Stimulated activated CD8-positive, alpha-beta memory T cell treated with anti-CD3 and anti-CD28 coated beads, Interleukin-2, amount 100 ng/mL, for 1 hour (primary cell): ENCODE results near the gene SENP5.

Experiments used
- DNase-seq, 2 donors: peaks; one replicate each; pipeline ENCODE4 v3.0.0-alpha.2; 2020; ENCODE audit warnings: low read depth in 2 of 2

The SENP5 gene

DNA sequence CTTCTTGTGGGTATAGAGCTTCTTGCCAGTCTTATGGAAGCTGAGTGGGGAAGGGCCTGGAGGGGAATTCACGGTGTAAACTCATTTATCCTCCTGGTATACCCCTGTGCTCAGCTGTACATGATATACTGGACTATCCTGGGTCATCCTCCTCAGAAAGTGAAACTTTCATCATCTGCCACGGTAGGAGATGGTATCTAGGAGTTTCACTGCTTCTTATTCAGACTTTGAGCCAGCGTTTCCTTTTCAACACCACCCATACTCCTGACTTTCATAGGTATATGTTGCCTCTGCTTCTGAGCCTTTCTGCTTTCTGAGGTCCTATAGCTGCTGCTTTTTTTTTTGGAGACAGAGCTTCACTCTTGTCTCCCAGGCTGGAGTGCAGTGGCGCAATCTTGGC is 15.6 kb downstream of the SENP5 start:
- DNase-seq: no peak

DNA sequence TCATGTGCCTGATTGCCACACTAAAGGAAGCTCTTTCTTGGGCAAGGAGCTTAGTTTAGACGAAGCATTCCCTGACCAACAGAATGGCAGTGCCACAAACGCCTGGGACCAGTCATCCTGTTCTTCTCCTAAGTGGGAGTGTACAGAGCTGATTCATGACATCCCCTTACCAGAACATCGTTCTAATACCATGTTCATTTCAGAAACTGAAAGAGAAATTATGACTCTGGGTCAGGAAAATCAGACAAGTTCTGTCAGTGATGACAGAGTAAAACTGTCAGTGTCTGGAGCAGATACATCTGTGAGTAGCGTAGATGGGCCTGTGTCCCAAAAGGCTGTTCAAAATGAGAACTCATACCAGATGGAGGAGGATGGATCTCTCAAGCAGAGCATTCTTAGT is 18.4 kb downstream of the SENP5 start:
- DNase-seq: no peak

DNA sequence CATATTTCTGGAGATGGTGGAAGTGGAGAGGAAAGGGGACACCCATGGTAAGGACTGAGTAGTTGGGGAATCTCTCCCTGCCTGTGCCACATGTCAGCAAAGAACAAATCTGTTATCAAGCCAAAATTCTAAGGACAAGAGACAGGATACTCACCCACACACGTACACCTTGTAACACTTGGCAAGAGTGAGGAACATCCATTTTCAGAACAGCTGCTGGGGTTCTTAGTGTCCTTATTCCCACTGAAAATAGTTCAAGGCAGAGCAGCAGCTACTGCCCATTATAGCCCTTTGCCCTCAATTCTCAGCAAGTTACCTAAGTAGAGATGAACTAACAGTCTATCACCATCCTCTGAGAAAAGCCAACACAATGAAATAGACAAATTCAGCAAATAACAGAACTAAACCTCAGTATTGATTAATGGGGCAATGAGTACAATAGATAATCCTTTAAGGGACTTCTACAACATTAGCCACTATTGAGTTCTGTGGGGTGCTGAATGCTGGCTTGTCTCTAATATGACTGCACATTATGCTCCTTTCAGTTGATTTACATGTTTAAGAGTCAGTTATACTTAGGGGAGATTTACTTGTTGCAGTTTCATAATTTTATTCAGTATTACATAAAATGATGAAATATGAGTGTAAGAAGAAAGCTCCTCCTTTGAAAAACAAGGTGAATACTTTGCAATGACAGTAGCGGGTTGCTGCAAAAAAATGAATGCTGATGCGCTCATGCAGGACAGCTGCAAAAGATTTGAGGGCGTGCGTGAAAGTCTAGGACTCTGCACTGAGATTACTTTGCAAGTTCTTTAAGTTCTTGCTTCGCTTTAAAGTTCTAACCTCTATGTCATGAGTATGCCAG is 22.4 kb downstream of the SENP5 start:
- no peak for DNase-seq

DNA sequence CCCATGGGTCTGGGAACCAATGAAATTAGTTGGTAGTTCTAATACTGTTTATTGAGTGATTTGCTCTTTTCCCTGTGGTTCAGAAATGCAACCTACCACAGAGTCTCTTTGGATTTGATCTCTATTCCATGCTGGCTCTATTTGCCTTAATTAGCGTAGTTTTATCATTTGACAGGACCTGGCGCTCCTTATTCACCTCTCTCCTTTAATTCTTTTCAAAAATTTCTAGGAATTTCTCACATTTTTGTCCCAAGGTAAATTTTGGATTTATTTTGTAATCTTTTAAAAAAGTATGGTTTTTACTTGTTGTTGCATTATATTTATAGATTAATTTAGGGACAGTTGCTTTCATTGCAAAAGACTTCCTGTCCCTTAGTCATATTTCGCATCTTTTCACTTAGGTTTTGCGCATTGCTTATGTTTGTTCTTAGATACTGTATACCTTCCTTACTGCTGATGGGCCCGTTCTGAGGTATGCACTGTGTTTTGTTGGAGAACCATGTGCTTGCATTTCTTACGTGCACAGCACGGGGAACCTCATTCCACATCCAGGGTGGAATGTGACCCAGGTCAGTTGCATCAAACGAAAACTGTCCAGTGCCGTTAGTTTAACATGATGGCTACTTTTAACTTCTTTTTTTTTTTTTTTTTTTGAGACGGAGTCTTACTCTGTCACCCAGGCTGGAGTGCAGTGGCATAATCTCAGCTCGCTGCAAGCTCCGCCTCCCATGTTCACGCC is 27.0 kb downstream of the SENP5 start:
- DNase-seq: no peak

GRCh38 chr3:196896229-196896628 is 28.5 kb downstream of the SENP5 start:
- DNase-seq: no peak

GRCh38 chr3:196901768-196902167 is 34.0 kb downstream of the SENP5 start:
- no peak for DNase-seq

DNA sequence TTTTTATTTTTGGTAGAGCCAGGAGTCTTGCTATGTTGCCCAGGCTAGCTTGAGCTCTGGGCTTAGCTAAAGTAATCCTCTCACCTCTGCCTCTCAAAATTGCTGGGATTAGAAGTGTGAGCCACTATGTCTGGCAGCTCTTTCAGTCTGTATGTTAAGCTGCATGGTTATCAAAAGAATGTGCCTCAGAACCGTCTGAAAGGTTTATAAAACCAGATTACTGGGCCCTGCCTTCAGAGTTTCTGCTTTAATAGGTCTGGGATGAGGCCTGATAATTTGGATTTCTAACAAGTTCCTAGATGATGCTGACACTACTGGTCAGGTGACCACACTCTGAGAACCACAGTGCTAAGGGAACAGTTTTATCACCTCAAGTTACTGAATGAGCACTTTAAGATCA is 34.6 kb downstream of the SENP5 start:
- no peak for DNase-seq

DNA sequence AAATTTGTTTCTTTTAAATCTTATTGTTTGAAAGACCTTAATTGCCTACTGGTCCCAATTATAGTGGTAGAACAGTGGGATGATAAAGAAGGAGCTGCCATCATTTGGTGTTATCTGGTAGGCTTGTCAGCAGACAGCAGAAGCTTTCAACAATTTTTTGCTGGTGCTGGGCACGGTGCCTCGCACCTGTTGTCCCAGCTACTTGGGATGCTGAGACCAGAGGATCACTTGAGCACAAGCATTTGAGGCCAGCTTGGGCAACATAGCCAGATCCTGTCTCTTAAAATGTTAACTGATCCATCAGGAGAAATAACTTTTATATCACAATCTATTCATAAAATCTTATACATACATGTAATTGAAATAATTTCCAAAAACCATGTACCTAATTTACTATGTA is 36.0 kb downstream of the SENP5 start:
- DNase-seq: no peak

- no peak for DNase-seq
These were observed 47.1 kb downstream of the SENP5 start for GRCh38 chr3:196914866-196915265.

DNA sequence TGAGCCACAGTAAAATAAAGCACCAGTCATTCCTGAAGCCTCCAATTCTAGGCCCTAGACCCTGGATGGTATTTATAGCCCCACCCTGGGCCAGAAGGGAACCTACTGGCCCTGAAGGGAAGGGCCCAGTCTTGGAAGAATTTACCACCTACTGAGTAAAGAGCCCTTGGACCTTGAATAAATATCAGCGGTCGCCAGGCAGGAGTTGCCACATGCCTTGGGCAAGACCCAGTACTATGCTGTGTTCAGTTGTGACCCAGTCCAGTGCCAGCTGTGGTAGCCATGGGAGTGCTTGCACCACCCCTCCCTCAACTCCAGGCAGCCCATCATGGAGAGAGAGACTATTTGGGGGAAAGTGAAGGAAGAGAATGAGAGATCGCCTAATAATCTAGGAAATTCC is 47.7 kb downstream of the SENP5 start:
- no peak for DNase-seq

- no peak for DNase-seq
These were observed 48.5 kb downstream of the SENP5 start for GRCh38 chr3:196916221-196916620.

- DNase-seq: no peak
These were observed 49.3 kb downstream of the SENP5 start for GRCh38 chr3:196916995-196917394.

- no peak for DNase-seq
These were observed 51.2 kb downstream of the SENP5 start for GRCh38 chr3:196918968-196919367.

DNA sequence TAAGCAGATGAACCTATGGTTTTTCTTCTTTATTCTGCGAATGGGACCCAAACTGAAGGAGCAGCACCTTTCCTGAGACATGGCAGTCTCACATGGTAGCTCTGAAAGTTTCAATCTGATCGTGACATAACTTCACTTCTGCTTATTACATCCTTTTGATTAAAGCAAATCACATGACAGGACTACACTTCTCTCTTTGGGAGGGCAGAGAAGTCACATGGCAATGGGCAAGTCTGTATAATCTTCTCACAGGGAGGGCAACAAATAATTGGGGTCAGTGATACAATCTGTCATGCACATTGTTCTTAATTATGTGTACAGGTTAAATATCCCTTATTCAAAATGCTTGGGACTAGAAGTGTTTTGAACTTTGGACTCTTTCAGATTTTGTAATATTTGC is 53.0 kb downstream of the SENP5 start:
- no peak for DNase-seq

GRCh38 chr3:196927571-196928453 is 60.1 kb downstream of the SENP5 start:
- no peak for DNase-seq

- no peak for DNase-seq
These were observed 63.4 kb downstream of the SENP5 start for GRCh38 chr3:196931157-196931556.

- DNase-seq: no peak
These were observed 64.3 kb downstream of the SENP5 start for GRCh38 chr3:196931828-196932587.

- no peak for DNase-seq
These were observed 64.9 kb downstream of the SENP5 start for GRCh38 chr3:196932600-196932999.

DNA sequence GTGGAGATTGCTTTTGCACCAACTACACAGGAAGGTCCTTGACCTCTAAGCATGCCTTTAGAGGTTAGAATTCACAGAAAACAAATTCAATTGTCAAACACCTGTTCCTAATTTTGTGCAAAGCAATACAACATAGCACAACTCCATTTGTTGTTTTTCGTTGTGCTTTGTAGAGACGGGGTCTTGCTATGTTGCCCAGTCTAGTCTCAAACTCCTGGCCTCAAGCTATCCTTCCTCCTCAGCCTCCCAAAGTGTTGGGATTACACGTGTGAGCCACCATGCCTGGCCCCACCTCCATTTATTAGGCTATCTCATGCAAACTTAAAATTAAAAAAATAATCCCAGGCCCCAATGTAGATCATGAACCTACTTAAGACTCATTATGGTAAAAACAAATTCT is 68.6 kb downstream of the SENP5 start:
- DNase-seq: no peak

- DNase-seq: no peak
These were observed 70.4 kb downstream of the SENP5 start for GRCh38 chr3:196938124-196938523.

- DNase-seq: no peak
These were observed 70.9 kb downstream of the SENP5 start for GRCh38 chr3:196938576-196938975.
